Astrocyte of the spinal cord (primary cell): ENCODE measurements around the gene SERGEF.

Experiments used
- DNase-seq: peaks from one replicate; pipeline ENCODE4 v3.0.0; 2011; ENCODE audit warnings: low read depth, low spot score
- H3K4me3 ChIP-seq: 2 replicates; pipeline ENCODE4 v1.5.1; 2011; ENCODE audit warnings: low read depth, mild to moderate bottlenecking, low read length, moderate library complexity
- CTCF ChIP-seq: IDR thresholded peaks from 2 replicates; pipeline ENCODE4 v1.5.1; 2012; ENCODE audit warnings: low read depth, mild to moderate bottlenecking, low read length, inconsistent platforms
- in situ Hi-C: cut with HindIII; loops from 2 replicates; pipeline ENCODE4 v1.10.0; 2017; ENCODE audit warnings: low sequenced_read_pairs

The SERGEF gene

GRCh38 chr11:17743026-17743807, 269.6 kb downstream of the SERGEF start:
- TF ChIP-seq CTCF = no peak
- no peak overlapping the region for H3K4me3 ChIP-seq
- no peak for DNase-seq
- in situ Hi-C loops = no loop called here

- in situ Hi-C loops = no loop called here
- H3K4me3 ChIP-seq = no peak overlapping the region
- no peak for DNase-seq
- no peak for TF ChIP-seq CTCF
Observed at GRCh38 chr11:17742019-17742418, 270.8 kb downstream of the SERGEF start.

GRCh38 chr11:17741487-17741886, 271.4 kb downstream of the SERGEF start:
- no peak for DNase-seq
- TF ChIP-seq CTCF = no peak
- in situ Hi-C loops = no loop called here
- no peak overlapping the region for H3K4me3 ChIP-seq

GRCh38 chr11:17740649-17741235, 272.1 kb downstream of the SERGEF start:
- no peak overlapping the region for H3K4me3 ChIP-seq
- DNase-seq = no peak
- no peak for TF ChIP-seq CTCF
- in situ Hi-C loops = no loop called here

- TF ChIP-seq CTCF = no peak
- in situ Hi-C loops = no loop called here
- H3K4me3 ChIP-seq = no peak overlapping the region
- DNase-seq = no peak
Observed at GRCh38 chr11:17739945-17740338, 272.9 kb downstream of the SERGEF start.

GRCh38 chr11:17738151-17738973, 274.5 kb downstream of the SERGEF start:
- in situ Hi-C loops = no loop called here
- DNase-seq = no peak
- H3K4me3 ChIP-seq = no peak overlapping the region
- TF ChIP-seq CTCF = no peak
